Skeletal muscle satellite cell (primary cell): ENCODE measurements around the gene NRM.

Experiments used
- H3K27me3 ChIP-seq: 2 replicates; pipeline ENCODE4 v1.7.0; 2013; ENCODE audit warnings: low read length; ENCODE audit not compliant: control insufficient read depth, insufficient read depth
- H3K36me3 ChIP-seq: 2 replicates; pipeline ENCODE4 v1.7.0; 2013; ENCODE audit warnings: mild to moderate bottlenecking, control low read depth, low read length; ENCODE audit not compliant: insufficient read depth
- H3K4me1 ChIP-seq: 2 replicates; pipeline ENCODE4 v1.7.0; 2013; ENCODE audit warnings: low read length; ENCODE audit not compliant: control insufficient read depth, insufficient read depth
- H3K4me2 ChIP-seq: 2 replicates; pipeline ENCODE4 v1.7.0; 2013; ENCODE audit warnings: mild to moderate bottlenecking, low read length
- H3K4me3 ChIP-seq: 2 replicates; pipeline ENCODE4 v1.7.0; 2013; ENCODE audit warnings: low read length
- H3K9ac ChIP-seq: 2 replicates; pipeline ENCODE4 v1.7.0; 2013; ENCODE audit warnings: mild to moderate bottlenecking, low read depth, low read length, moderate library complexity
- H3K9me3 ChIP-seq: replicated peaks from 2 replicates; pipeline ENCODE4 v1.7.0; 2013; ENCODE audit warnings: mild to moderate bottlenecking, control low read depth, low read length

The NRM gene

DNA sequence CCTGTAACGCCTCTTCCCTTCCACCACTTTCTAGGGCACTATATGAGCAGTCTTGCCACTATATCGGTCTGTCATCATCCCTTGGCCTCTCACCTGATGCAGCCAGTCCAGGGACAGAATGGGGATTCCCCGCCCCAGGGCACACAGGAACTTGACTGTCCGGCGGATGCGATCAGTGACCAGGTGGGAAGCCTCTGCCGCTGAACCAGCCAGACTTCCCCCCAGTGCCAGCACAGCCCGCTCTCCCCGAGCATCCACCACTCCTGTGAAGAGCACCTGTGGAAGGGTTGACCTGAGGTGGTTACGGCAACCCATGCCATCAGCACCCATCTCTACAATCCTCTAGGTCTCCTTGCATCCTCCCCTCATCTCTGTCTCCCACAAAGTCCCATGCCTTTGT is 12.2 kb upstream of the NRM start:
- H3K27me3 ChIP-seq: no peaks in the 10 kb centered on the region
- H3K4me2 ChIP-seq: no peak overlapping the region
- H3K9me3 ChIP-seq: no peaks in the 10 kb centered on the region
- H3K36me3 ChIP-seq: peaks cover 49% of the 10 kb centered on the region
- H3K9ac ChIP-seq: no peak overlapping the region
- no peaks in the 10 kb centered on the region for H3K4me1 ChIP-seq
- H3K4me3 ChIP-seq: no peak overlapping the region

- no peaks in the 10 kb centered on the region for H3K9me3 ChIP-seq
- H3K27me3 ChIP-seq: no peaks in the 10 kb centered on the region
- H3K9ac ChIP-seq: no peak overlapping the region
- no peak overlapping the region for H3K4me3 ChIP-seq
- H3K36me3 ChIP-seq: peaks cover 36% of the 10 kb centered on the region
- peaks cover 5% of the 10 kb centered on the region for H3K4me1 ChIP-seq
- H3K4me2 ChIP-seq: no peak overlapping the region
Measured at GRCh38 chr6:30700340-30700739, 9.6 kb upstream of the NRM start.

GRCh38 chr6:30696432-30696831 is 5.6 kb upstream of the NRM start:
- peaks cover 12% of the 10 kb centered on the region for H3K36me3 ChIP-seq
- no peak overlapping the region for H3K9ac ChIP-seq
- H3K4me2 ChIP-seq: no peak overlapping the region
- H3K9me3 ChIP-seq: no peaks in the 10 kb centered on the region
- H3K27me3 ChIP-seq: no peaks in the 10 kb centered on the region
- H3K4me3 ChIP-seq: no peak overlapping the region
- H3K4me1 ChIP-seq: peaks cover 15% of the 10 kb centered on the region

DNA sequence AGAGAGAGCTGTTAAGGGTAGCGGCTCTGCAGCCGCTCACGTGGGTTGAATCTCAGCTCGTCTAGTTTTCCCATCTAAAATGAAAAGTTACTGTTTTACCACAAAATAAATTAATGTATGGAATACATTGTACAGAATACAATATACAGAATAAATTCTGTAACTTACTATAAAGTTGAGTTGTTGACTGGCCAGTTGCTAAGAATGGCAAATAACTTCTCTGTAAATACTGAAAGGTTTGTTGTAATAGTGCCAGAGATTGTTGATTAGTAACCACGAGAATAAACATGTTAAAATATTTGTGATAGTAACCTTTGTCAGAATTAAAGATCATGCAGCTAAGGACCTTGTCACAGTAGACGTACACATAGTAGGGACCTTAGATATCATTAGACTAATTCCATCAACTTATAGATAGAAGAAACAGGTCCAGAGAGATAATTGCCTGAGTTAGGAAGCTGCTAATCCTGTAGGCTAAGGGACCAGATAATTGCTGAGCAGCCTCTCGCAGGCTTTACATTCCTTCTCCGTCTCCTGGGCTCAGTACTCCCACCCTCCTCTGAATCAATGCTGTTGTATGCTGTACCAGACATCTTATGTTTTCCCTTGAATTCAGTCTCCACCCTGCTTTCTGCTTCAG is 544 bp upstream of the NRM start:
- Histone ChIP-seq H3K4me1 (peaks cover 47% of the 10 kb centered on the region), H3K9ac (peak overlapping the region; percentile 80), H3K27me3 (no peaks in the 10 kb centered on the region), H3K4me3 (peak overlapping the region; percentile 95), H3K36me3 (no peaks in the 10 kb centered on the region), H3K4me2 (peak overlapping the region; percentile 99), H3K9me3 (no peaks in the 10 kb centered on the region)

GRCh38 chr6:30689985-30690384 is 799 bp downstream of the NRM start:
- peak overlapping the region; percentile 80 for H3K9ac ChIP-seq

DNA sequence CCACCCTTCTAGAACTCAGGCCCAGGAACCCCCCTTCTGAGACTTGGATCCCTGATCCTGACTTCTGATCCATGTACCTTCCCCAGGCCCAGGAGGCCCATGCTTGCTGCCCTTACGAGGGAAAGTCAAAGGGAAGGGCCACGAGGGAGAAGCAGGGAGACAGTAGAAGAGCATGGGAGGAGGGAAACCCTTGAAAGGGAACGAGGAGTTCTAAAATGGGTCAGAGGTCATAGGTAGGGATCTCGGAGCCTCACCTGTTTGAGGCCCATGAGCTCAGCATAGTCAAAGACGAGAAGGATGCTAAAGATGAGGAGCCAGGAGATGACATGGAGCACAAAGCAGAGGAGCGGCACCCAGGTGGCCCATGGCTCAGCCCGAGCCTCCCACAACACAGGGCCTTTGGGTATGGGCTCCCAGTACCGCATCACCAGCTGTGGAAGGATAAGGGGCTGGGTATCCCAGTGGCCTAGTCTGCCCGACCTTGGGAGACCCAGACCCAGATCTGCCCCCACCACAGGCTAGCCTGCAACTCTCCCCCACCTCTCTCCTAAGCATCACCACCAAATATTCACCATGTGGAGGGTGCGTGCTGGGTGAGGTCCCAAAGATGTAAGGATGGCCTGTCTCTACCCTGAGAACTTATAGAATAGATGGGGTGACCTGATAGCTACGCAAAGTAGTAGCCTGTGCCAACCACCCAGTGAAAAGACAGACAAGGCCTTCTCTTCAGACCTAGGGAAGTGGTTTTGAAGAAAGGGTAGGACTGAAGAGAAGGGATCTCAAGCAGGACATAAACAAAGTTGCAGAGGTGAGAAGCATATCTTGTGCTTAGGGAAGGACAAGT is 1.5 kb downstream of the NRM start:
- Histone ChIP-seq H3K4me3 (peak overlapping the region; percentile 95), H3K4me1 (peaks cover 39% of the 10 kb centered on the region), H3K9ac (peak overlapping the region; percentile 80), H3K4me2 (peak overlapping the region; percentile 99), H3K27me3 (no peaks in the 10 kb centered on the region), H3K9me3 (no peaks in the 10 kb centered on the region), H3K36me3 (peaks cover 13% of the 10 kb centered on the region)

More at GRCh38 chr6:30689985-30690384, 799 bp downstream of the NRM start:
- Histone ChIP-seq H3K4me2 (peak overlapping the region; percentile 99), H3K4me1 (peaks cover 43% of the 10 kb centered on the region), H3K9me3 (no peaks in the 10 kb centered on the region), H3K27me3 (no peaks in the 10 kb centered on the region), H3K4me3 (peak overlapping the region; percentile 95), H3K36me3 (peaks cover 9% of the 10 kb centered on the region)

DNA sequence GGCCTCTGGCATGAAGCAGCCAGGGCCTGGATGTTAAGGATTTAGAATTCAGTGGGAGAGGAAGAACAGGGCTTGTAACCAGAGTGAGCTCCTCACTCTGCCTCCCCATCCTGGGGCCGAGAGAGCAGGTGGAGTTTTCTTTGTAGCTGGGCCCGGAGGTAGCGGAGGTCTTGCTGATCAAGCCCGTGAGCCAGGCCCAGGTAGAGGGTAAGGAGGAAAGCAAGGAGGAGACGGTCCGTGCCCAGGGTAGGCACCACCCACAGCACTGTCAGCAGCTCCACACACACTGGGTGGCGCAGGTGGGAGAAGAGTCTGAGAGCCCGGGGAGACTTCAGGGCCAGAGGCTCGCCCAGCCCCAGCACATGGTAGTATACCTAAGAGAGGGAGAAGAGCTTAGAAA is 2.2 kb downstream of the NRM start:
- H3K36me3 ChIP-seq: peaks cover 19% of the 10 kb centered on the region
- H3K4me1 ChIP-seq: peaks cover 39% of the 10 kb centered on the region
- H3K9me3 ChIP-seq: no peaks in the 10 kb centered on the region
- H3K9ac ChIP-seq: peak overlapping the region; percentile 96
- H3K4me3 ChIP-seq: peak overlapping the region; percentile 95
- peak overlapping the region; percentile 99 for H3K4me2 ChIP-seq
- no peaks in the 10 kb centered on the region for H3K27me3 ChIP-seq

- Histone ChIP-seq H3K4me3 (peak overlapping the region; percentile 95), H3K9ac (peak overlapping the region; percentile 96), H3K4me2 (peak overlapping the region; percentile 99), H3K36me3 (peaks cover 27% of the 10 kb centered on the region), H3K27me3 (no peaks in the 10 kb centered on the region), H3K4me1 (peaks cover 39% of the 10 kb centered on the region), H3K9me3 (no peaks in the 10 kb centered on the region)
Measured at GRCh38 chr6:30687659-30688431, 2.9 kb downstream of the NRM start.

DNA sequence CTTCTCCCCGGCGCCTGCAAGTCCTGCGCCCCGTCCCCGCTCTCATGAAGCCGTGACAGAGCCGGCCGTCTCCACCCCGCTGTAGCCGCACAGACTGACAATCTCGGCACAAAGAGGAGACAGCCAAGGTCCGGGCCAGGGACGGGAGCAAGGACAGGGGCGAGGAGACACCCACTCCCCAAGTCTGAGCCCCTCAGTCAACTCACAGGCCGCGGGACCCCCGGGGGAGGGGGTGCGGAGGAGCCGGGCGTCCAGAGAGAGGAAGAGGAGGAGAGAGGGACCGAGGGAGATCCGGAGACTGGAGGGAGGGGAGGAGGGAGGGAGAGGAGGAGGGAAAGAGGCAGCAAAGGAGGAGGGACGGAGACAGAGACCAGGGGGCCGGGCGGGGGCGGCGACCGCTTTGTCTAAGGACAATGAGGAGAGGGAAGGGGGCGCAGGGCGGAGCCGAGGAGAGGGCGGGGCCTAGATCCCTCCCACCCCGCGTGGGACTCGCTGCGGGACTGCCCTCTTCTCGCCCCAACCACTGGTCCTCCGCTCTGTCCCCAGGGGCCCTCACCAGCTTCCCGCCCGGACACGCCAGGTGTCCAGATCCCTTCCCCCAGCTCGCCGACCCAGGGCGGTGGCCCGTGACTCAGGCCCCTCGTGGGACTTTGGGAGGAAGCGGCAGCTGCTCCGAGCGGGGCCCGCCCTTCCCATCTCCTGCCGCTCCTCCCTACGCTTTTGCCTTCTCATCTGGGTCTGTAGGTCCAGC is 3.7 kb downstream of the NRM start:
- Histone ChIP-seq H3K36me3 (peaks cover 29% of the 10 kb centered on the region), H3K27me3 (no peaks in the 10 kb centered on the region), H3K4me1 (peaks cover 45% of the 10 kb centered on the region), H3K4me2 (peak overlapping the region; percentile 99), H3K4me3 (peak overlapping the region; percentile 95), H3K9ac (peak overlapping the region; percentile 96), H3K9me3 (no peaks in the 10 kb centered on the region)

- Histone ChIP-seq H3K4me1 (peaks cover 47% of the 10 kb centered on the region), H3K9me3 (no peaks in the 10 kb centered on the region), H3K9ac (peak within 1 kb of the TSS; percentile 96), H3K4me3 (peak within 1 kb of the TSS; percentile 95), H3K4me2 (peak within 1 kb of the TSS; percentile 99), H3K27me3 (no peaks in the 10 kb centered on the region), H3K36me3 (peaks cover 33% of the 10 kb centered on the region)
Measured at GRCh38 chr6:30686009-30686907, 4.5 kb downstream of the NRM start, which contains the start of gene PPP1R18. PPP1R18 (minus strand) TSS chr6:30686645; CDS start chr6:30686018, 627 bp downstream.
